Measurements from ENCODE around the gene TP53AIP1.
A peak's percentile ranks its signal among the peaks of the same experiment; 100 is the strongest.
"Not testable (repeated sequence)": the region's sequence is repeated elsewhere in the genome, so short reads cannot be mapped to it uniquely, and the experiment has no call there.

Gene TP53AIP1

DNA sequence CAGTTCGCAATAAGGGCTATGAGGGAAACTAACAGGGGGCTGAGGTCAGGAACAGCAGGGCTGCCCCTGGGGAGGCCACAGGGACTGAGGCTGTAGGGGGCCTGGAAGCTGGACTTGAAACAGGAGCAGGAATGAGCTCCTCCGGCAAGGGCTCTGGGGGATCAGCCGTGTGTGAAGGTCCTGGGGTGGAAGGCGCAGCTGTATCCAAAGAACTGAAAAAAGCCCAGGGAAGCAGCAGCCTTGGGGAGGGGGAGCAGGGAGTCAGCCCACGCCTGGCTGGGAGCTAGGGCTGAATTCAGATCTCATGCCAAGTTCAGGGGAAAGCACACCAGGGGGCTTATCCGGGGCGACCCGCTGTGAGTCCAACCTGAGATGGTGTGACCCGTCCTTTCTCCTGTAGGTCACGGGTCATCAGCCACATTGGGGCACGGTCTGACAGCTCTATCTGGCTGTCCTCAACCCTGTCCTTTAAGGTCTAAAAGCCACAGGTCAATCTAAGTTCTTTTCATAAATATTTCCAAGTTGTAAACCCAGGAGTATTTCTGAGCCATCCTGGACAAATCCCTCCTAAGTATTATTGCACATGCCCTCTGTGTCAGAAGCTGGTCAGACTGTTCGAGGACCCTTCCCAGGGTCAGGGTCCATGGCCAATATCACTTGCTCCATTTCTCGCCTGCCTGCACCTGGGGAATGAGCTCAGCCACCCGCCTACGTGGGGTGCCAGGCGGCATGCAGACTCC lies 18.0 kb downstream of the TP53AIP1 start:
- no peak for DNase-seq

DNA sequence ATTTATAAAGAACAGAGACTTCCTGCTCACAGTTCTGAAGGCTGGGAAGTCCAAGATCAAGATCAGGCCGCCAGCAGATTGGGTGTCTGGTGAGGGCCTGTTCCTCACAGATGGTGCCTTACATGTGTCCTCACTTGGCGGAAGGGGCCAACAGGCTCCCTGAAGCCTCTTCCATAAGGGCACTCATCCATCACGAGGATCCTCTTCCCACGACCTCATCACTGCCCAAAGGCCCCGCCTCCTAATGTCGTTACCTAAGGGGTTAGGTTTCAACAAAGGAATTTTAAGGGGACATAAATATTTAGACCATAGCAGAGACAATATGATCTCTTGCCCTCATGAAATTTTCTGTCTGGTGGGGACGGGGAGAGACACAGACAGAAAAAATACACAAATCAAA lies 18.6 kb downstream of the TP53AIP1 start:
- DNase-seq, result no peak

DNA sequence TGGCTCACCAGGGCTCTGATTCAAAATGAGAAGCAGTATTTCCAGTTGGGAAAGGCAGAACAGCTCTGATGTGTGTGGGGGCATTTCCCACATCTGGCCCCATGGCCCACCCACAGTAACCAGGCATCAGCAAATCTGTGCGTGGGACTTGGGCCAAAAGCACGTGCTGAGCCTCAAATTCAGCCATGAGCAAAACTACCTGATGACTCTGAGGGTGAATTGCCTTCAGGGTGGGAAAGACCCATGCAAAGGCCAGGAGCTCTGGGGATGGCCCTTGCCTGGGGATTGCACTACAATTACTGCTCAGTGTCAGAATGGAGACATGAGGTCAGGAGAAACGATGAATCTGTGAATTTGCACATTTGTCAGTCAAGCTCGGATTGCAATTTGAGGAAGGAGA lies 20.9 kb downstream of the TP53AIP1 start:
- no peak for DNase-seq

DNA sequence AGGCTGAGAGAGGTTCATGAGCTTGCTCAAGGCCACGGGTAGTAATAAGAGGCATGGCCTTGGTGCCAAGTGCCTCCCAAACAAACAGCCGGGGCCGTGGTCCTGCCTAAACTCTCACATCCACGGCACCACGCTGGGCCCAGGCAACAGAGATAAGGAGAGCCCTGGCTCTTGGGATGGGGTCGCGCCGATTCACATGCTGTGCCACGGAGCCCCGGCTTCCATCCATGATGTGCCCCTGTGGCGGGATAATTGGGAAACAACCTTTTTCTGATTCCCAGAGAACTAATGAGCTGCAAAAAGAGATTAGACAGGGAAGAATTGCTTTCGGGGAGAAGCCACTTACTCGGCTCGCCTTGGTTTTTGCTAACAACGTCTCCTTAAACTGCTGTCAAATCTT lies 22.0 kb downstream of the TP53AIP1 start:
- DNase-seq, result no peak

DNA sequence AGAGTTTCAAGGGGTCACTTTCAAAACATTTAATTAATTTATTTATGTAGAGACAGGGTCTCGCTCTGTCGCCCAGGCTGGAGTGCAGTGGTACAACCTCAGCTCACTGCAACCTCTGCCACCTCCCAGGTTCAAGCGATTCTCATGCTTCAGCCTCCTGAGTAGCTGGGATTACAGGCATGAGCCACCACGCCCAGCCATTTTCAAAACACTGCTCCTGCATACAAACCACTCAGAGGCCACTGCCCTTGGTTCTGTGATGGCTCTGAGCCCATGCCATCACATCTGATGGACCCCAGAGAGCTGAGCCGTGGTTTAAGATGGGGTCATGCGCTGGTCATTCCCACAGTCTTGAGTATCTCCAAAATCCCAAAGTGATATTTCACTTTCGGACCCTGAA lies 23.0 kb downstream of the TP53AIP1 start:
- not testable (repeated sequence) for DNase-seq

DNA sequence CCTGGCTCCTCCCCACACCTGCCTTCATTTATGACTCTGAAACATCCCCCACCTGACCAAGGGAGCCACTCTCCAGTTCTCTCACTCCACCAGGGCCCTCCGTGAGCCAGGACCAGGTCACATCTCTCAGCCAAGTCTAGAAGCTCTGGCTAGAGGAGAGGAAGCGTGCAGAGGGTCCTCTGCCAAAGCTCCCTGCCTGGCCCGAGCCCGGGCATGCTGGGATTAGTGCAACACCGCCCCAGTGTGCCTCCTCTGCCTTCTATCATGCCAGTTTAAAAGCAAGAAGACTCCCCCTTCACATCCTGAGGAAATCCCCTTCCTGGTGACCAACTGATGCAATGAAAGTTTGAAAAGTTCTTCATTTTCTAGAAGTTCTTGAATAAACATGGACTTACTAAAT lies 23.5 kb downstream of the TP53AIP1 start:
- no peak for DNase-seq

DNA sequence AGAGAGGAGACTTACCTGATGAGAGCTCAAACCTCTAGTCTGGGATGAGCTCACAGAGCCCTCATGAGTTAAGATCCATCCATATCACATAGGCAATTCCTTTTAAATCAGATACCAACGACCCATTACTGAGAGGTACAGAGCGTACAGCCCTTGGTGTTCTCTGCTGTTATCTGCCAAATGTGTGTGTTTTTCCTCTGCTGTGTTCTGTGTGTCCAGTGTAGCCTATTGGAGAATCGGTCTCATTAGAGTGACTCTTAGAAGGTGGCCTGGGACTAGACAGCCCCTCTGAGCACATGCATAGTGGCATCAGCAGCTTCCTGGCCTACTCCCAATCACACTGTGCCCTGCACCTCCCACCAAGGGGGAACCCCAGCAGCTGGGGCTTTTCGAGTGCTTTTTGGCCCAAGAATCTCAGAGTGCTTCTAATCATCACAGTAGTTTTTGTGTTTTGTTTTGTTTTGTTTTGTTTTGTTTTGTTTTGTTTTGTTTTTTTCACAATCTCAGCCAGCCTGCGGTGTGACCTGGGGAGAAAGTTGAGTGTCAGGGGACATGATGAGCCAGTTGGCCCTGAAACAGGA lies 25.4 kb downstream of the TP53AIP1 start:
- DNase-seq, result no peak

DNA sequence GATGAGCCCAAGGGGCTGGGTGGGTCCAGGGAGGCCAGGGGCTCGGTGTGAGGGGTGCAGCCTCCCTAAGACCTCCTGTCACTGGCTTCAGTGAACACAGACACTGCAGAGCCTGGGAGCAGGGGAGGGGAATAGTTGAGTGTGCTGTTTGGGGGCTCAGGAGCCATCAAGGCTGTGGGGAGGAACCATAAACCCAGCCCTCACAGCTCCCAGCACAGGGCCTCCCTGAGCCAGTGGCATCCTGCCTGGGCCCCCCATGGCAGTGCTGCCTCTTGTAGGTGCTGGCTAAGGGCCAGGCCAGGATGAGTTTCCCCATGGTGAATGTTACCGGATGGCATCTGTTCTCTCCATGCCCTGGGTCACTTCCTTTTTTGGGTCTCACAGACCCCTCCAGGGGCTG lies 26.0 kb downstream of the TP53AIP1 start:
- no peak for DNase-seq

DNA sequence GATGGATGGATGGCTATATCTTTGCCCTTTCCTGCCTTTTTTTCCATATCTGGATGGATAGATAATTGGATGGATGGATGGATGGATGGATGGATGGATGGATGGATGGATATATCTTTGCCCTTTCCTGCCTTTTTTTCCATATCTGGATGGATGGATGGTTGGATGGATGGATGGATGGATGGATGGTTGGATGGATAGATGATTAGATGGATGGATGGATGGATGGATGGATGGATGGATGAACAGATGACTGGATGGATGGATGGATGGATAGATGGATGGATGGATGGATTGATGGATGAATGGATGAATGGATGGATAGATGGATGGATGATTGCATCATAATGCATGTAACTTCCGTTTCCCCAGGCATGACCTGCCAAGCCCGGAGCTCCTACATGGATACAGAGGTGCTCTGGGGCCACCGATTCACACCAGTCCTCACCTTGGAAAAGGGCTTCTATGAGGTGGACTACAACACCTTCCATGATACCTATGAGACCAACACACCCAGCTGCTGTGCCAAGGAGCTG lies 26.6 kb downstream of the TP53AIP1 start:
- DNase-seq, result no peak

DNA sequence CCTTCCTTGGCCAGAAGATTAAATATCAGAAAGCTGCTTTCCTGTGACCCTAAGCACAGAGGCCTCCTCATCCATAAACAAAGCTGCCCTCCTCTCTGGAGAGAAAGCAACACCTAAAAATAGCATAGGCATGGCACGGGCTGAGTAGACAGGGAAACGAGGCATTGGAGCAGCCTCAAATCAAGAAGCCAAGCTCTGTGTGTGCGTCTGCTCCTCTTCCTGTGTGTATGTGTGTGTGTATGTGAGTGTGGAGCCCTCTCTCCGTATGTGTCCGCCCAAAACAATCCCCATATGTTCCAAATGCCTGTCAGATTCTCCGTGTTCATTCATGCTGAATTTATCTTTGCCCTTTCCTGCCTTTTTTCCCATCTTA lies 27.5 kb downstream of the TP53AIP1 start:
- no peak for DNase-seq

DNA sequence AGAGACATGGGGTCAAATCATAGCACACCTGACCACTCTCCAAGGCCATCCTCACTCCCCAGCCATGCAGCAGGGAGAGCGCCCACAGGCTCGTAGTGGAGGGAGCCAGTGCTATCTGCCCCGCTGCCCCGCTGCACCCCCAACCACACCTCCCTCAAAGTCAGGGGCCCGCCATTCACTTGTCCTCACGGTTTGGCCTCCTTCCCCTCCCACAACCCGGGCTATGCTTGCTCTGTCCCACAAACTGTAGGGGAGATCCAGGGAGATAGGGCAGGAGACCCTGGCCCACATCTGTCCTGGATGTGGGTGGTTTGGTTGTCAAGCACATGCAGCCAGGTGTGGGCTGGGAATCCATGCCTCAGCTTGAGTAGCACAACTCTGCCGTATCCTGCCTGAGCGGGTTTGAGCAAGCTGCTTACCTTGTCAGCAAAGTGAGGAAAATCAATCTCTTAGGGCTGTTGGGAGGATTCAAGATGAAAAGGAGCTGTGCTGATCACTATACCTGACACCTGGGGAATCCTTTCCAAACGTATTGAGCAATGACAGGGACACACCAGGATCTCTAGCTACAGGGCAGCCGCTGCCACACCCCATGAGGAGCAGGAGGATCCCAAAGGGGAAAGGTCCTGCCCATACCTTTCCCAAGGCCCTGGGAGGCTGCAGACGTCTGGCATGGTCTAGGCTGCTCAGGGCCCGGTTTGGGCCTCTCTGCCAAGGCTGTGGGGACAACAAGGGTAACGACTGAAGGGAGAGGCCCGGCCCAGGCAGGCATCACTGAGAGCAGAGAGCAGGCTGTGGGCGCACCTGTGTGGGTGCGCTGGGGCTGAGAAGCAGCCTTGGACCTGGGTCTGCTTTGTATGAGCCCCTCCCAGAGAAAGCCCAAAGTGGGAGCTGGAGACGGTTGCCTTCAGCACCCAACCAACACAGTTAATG lies 28.2 kb downstream of the TP53AIP1 start:
- DNase-seq, result no peak

DNA sequence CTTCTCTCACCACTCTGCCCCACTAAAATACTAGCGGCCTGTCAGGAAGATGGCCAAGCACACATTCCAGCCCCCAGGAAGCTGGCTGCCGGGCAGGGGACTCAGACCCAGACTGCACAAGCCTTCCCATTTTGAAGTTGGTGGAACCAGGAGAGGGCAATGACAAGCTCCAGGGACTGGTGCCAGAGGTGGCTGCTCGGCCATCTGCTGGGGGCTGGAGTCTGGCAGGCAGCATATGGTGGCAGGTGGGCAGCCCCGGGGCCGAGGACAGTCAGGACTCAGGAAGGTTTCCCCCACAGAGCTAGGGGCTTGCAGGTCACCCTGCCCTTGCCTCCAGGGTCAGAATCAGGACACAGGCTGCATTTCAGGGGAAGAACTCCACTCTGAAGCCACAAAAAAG lies 28.9 kb downstream of the TP53AIP1 start:
- no peak for DNase-seq

DNA sequence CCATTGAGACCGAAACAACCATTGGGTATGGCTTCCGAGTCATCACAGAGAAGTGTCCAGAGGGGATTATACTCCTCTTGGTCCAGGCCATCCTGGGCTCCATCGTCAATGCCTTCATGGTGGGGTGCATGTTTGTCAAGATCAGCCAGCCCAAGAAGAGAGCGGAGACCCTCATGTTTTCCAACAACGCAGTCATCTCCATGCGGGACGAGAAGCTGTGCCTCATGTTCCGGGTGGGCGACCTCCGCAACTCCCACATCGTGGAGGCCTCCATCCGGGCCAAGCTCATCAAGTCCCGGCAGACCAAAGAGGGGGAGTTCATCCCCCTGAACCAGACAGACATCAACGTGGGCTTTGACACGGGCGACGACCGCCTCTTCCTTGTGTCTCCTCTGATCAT lies 31.0 kb downstream of the TP53AIP1 start:
- DNase-seq, result no peak

DNA sequence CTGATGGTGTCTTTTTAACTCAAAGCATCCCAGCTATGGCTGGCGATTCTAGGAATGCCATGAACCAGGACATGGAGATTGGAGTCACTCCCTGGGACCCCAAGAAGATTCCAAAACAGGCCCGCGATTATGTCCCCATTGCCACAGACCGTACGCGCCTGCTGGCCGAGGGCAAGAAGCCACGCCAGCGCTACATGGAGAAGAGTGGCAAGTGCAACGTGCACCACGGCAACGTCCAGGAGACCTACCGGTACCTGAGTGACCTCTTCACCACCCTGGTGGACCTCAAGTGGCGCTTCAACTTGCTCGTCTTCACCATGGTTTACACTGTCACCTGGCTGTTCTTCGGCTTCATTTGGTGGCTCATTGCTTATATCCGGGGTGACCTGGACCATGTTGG lies 31.4 kb downstream of the TP53AIP1 start:
- no peak for DNase-seq

DNA sequence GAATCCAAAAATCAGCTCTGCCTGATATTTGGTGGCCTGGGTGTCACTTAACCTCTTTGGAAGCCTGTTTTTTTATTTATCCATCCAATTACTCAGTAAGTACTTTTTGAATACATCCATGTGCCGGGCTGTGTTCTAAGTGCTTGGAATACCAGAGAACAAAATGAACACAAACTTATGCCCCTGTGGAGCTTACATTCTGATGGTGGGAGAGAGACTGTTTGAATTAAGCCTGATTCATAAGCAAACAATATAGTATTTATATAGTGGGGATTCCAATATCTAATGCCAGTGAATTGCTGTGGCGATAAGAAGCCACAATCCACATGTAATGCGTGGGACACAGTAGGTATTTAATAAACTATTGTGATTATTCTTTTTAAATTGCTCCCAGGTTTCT lies 32.1 kb downstream of the TP53AIP1 start:
- no peak for DNase-seq

DNA sequence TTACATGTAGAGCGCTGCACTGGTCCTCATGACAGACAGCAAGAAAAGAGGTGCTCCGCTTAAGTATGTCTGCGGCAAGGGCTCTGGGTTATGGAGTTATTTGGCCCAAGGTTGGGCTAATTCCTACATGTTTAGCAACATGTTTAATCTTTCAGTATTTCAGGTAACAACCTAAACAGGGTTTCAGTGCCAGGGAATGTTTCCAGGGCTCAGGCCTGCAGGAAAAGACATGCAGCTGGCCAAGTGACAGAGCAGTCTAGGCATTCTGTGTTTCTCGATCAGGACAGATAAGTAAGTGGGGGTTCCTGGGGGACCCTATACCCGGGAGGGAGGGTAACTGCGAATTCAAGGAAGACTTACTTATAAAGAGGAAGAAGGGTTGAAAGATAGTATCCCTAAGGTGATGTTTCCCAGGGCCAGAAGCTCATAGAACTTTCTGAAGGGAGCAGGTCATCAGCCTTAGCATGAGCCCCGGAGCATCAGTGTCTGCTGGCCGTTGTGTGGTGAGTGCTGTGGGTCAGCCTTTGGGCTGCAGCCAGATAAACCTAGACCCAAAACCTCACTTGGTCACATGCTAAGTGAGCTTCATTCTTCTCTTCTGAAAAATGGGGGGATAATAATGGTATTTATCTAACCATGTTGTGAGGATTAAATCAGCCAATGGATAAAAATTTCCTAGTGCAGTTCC lies 33.1 kb downstream of the TP53AIP1 start:
- no peak for DNase-seq

DNA sequence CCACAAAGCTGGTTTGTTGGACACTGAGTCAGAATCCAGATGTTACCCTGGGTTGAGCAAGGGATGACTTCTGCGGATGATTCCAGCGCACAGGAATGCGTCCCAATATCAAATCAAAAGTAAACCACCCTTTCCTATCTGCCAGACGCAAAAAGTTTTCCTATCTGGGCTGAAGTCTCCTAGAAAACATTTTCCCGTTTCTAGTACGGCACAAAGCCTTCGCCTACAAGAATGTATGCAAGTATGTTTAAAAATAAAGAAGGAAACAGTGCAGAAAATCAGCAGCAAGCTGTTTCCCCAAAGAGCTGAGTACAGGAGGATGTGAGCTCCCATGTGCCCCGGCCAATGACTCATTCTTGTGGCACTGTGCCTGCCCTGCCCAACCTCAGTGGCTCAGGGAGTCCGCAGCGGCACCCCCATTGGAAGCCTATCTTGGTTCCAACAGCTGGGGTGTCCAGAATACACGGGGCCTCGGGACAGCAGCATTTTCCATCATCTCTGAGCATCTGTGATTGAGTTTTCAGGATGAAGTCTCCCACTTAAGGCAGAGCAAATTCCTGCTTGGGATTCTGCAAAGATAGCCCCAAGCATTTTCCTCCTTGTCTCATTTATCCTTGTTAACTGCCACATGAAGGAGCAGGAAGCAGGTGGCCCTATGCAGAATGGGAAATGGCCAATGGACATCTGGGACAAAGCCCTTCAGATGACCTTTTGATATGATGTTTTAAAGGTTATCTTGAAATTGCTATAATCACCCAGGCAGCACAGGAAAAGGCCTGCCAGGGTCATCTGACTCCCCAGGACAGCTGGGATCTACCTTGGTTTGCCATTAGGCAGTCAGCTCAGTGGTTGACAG lies 34.1 kb downstream of the TP53AIP1 start:
- DNase-seq, result no peak

DNA sequence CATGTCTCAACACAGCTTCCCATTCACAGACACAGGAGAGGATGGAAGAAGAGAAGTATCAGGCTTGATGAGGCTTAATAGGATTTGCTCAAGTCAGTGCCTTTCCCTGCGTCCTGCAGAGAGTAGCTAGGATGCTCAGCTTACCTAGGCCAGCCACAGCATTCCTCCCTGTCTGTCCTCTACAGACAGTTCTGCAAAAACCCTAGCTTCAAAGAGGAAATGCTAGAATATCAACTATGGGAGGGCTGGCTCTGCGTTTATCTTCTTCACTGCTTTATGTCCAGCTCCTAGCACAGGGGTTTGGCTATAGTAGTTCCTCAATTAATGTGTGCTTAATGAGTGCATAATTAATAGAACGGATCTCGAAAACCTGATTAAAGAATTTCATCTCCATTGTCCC lies 35.1 kb downstream of the TP53AIP1 start:
- DNase-seq, result no peak

DNA sequence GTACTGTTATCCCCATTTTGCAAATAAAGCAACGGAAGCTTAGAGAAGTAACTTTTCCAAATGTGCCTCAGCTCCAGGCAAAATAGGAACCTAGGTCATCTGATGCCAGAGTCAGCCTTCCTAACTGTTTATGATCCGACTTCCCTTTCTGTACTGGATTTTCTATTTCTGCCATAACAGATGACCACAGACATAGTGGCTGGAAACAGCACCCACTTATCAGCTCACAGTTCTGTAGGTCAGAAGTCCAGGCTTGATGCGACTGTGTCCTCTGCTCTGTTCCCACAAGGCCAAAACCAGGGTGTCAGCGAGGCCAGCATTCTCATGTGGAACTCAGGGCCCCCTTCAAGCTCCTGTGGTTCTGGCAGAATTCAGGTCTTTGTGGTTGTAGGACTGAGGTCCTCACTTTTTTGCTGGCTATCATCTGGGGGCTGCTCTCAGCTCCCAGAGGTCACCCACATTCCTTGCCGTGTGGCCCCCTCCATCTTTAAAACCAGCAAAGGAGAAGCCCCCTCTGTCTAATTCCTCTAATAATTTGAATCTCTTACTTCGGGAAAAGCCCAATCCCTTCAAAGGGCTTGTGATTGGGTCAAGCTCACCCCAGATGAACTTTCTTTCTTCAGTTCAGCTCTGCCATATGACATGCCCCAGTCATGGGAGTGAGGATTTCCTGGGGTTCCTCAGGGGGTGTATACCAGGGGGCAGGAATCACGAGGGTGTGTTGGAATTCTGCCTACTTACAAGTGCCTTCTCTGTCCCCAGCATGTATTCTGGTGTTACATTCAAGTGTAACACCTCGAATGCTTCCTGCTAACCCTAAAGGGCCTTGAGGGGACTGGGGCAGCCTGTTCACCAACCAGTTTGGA lies 36.3 kb downstream of the TP53AIP1 start:
- no peak for DNase-seq

DNA sequence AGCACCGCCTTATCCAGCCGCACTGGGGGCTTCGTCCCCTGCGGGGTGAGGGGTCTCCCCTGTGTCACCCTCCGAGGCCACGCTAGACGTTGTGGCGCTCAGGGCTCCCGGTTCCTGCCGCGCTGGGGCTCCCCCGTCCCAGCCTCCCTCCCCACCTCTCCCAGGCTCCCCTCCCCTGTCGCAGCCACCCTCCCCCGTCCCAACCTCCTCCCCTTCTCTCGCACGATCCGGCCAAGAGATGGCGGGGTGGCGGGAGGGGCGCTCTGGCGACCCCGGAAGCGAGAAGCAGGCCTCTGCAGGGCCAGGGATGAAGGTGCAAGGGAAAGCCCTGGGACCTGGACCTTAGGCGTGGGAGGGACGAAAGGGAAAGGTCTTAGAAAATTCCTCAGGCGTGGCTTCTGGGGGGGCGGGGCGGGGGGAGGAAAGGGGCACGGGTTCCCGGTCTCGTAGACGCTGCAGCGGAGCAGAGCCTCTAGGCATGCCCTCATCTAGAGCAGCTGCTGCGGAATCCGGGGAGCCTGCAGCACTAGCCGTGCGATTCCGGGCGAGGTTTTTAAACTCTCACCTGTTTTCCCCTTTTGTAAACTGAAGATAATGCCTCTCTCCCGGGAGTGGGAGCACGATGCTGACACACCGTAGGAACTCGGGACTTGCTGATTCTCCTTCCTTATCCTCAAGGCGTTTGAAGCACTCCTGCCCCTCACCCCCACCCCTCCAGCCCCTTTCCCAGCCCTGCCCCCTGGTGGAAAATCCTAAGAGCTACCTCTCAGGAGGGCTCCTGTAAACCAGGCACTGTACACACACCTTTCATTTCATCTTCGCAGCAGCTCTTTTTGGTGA lies 37.1 kb downstream of the TP53AIP1 start:
- peak; percentile 34 to 37 for DNase-seq
